Neural progenitor cell (in vitro differentiated cells): ENCODE results near the gene TMEM221. TPM values are rescaled to one million over a fixed set of nuclear protein-coding genes. Genes with fewer than 3 reads are reported as not detected.

Experiments used
- DNase-seq: peaks from one replicate; pipeline ENCODE4 v3.0.0-alpha.2; 2016; ENCODE audit warnings: low spot score
- H2AFZ ChIP-seq: fragments of 200-600 bp; sonication (generic); replicated peaks from 2 replicates; pipeline ENCODE4 v1.6.1; 2016; ENCODE audit warnings: antibody characterized with exemption
- H3F3A ChIP-seq: fragments of 200-600 bp; sonication (generic); 2 replicates; pipeline ENCODE4 v1.6.1; 2016; ENCODE audit warnings: antibody characterized with exemption, low read depth
- H3K27ac ChIP-seq: fragments of 200-600 bp; sonication (generic); 2 replicates; pipeline ENCODE4 v1.5.1; 2016; ENCODE audit warnings: mild to moderate bottlenecking
- H3K27me3 ChIP-seq: fragments of 200-600 bp; sonication (generic); 2 replicates; pipeline ENCODE4 v1.6.1; 2016; ENCODE audit warnings: mild to moderate bottlenecking, moderate library complexity
- H3K36me3 ChIP-seq: fragments of 200-600 bp; sonication (generic); 2 replicates; pipeline ENCODE4 v1.5.1; 2016
- H3K4me1 ChIP-seq: fragments of 200-600 bp; sonication (generic); 2 replicates; pipeline ENCODE4 v1.6.1; 2016; ENCODE audit warnings: mixed run types
- H3K4me2 ChIP-seq: fragments of 200-600 bp; sonication (generic); 2 replicates; pipeline ENCODE4 v1.6.1; 2016
- H3K4me3 ChIP-seq: fragments of 200-600 bp; sonication (generic); 2 replicates; pipeline ENCODE4 v1.5.1; 2016
- H3K79me2 ChIP-seq: fragments of 200-600 bp; sonication (generic); 2 replicates; pipeline ENCODE4 v1.6.1; 2016; ENCODE audit warnings: low read depth
- H3K9ac ChIP-seq: fragments of 200-600 bp; sonication (generic); 2 replicates; pipeline ENCODE4 v1.6.1; 2016
- H3K9me3 ChIP-seq: fragments of 200-600 bp; sonication (generic); 2 replicates; pipeline ENCODE4 v1.5.1; 2016; ENCODE audit warnings: low read depth
- H4K20me1 ChIP-seq: fragments of 200-600 bp; sonication (generic); 2 replicates; pipeline ENCODE4 v1.6.1; 2016; ENCODE audit warnings: low read depth
- H3K27ac Mint-ChIP-seq: 3 replicates; pipeline ENCODE4 v1.8.0; 2021; ENCODE audit warnings: mixed read lengths
- H3K27me3 Mint-ChIP-seq: 2 replicates; pipeline ENCODE4 v1.8.0; 2022; ENCODE audit warnings: low read depth, mild to moderate bottlenecking, inconsistent platforms, moderate library complexity, mixed read lengths; ENCODE audit not compliant: insufficient read depth
- H3K36me3 Mint-ChIP-seq: 3 replicates; pipeline ENCODE4 v1.8.0; 2021; ENCODE audit warnings: mixed read lengths
- H3K4me1 Mint-ChIP-seq: 3 replicates; pipeline ENCODE4 v1.8.0; 2021; ENCODE audit warnings: mixed read lengths
- H3K4me3 Mint-ChIP-seq: 3 replicates; pipeline ENCODE4 v1.8.0; 2021; ENCODE audit warnings: mild to moderate bottlenecking, moderate library complexity, mixed read lengths
- H3K9me3 Mint-ChIP-seq: 3 replicates; pipeline ENCODE4 v1.8.0; 2020; ENCODE audit warnings: mixed read lengths
- EZH2 ChIP-seq: fragments of 200-600 bp; sonication (generic); IDR thresholded peaks from 2 replicates; pipeline ENCODE4 v1.6.1; 2017; ENCODE audit warnings: antibody characterized with exemption, mild to moderate bottlenecking, moderate library complexity
- EZH2phosphoT487 ChIP-seq: fragments of 200-600 bp; sonication (generic); IDR thresholded peaks from 2 replicates; pipeline ENCODE4 v1.6.1; 2017; ENCODE audit warnings: antibody characterized with exemption
- total RNA-seq: library from RNA; depleted of rRNA; stranded (reverse); fragments of >200 nt; gene quantifications from 2 replicates; pipeline ENCODE4 v1.2.3, GENCODE V29; 2015; ENCODE audit warnings: low replicate concordance
- TF ChIP-seq, protein P1 (sequence below): fragments of 200-600 bp; sonication (generic); IDR thresholded peaks from 2 replicates; pipeline ENCODE4 v1.5.1; 2017; ENCODE audit warnings: antibody characterized with exemption, mild to moderate bottlenecking

TMEM221 gene
- total RNA-seq, 1 donor from 2014 or later = 0.17 TPM

DNA sequence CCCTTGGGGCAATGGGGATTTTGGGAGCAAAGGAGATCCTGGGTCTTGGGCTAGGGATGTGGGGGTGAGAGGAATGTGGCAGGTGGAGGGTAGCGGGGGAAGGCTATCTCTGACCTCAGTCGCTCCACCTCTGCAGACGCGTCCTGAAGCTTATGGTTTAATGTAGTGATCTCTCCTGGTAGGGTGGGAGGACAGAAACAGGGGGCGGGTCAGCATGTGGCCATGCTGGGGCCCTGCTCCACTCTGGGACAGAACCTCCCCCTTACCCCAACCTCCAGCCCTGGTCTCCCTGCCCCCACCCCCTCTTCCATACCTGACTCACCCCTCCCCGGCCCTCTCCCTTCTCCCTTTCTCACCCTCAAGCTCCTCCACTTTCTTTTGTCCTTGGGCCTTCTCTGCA lies 44.5 kb downstream of the TMEM221 start:
- Histone ChIP-seq H3K9ac (peak overlapping the region; percentile 43), H3K4me2 (peak overlapping the region; percentile 90), H3K27ac (peak overlapping the region; percentile 89), H3K79me2 (peaks cover 15% of the 10 kb centered on the region), H4K20me1 (peaks cover 7% of the 10 kb centered on the region), H3K4me1 (peaks cover 19% of the 10 kb centered on the region), H3K9me3 (no peaks in the 10 kb centered on the region), H3K36me3 (no peaks in the 10 kb centered on the region), H3K4me3 (peak overlapping the region; percentile 61), H2AFZ (no peak overlapping the region), H3F3A (peaks cover 43% of the 10 kb centered on the region), H3K27me3 (no peaks in the 10 kb centered on the region)
- DNase-seq = no peak
- H3K27ac Mint-ChIP-seq = no peak overlapping the region
- H3K36me3 Mint-ChIP-seq = no peaks in the 10 kb centered on the region
- H3K4me1 Mint-ChIP-seq = peaks cover 40% of the 10 kb centered on the region
- H3K27me3 Mint-ChIP-seq = peaks cover 3% of the 10 kb centered on the region
- H3K9me3 Mint-ChIP-seq = no peaks in the 10 kb centered on the region
- peak overlapping the region; percentile 86 for H3K4me3 Mint-ChIP-seq
- TF ChIP-seq EZH2 = no peak
- TF ChIP-seq, protein P1, sequence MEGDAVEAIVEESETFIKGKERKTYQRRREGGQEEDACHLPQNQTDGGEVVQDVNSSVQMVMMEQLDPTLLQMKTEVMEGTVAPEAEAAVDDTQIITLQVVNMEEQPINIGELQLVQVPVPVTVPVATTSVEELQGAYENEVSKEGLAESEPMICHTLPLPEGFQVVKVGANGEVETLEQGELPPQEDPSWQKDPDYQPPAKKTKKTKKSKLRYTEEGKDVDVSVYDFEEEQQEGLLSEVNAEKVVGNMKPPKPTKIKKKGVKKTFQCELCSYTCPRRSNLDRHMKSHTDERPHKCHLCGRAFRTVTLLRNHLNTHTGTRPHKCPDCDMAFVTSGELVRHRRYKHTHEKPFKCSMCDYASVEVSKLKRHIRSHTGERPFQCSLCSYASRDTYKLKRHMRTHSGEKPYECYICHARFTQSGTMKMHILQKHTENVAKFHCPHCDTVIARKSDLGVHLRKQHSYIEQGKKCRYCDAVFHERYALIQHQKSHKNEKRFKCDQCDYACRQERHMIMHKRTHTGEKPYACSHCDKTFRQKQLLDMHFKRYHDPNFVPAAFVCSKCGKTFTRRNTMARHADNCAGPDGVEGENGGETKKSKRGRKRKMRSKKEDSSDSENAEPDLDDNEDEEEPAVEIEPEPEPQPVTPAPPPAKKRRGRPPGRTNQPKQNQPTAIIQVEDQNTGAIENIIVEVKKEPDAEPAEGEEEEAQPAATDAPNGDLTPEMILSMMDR = no peak
- TF ChIP-seq EZH2phosphoT487 = no peak

DNA sequence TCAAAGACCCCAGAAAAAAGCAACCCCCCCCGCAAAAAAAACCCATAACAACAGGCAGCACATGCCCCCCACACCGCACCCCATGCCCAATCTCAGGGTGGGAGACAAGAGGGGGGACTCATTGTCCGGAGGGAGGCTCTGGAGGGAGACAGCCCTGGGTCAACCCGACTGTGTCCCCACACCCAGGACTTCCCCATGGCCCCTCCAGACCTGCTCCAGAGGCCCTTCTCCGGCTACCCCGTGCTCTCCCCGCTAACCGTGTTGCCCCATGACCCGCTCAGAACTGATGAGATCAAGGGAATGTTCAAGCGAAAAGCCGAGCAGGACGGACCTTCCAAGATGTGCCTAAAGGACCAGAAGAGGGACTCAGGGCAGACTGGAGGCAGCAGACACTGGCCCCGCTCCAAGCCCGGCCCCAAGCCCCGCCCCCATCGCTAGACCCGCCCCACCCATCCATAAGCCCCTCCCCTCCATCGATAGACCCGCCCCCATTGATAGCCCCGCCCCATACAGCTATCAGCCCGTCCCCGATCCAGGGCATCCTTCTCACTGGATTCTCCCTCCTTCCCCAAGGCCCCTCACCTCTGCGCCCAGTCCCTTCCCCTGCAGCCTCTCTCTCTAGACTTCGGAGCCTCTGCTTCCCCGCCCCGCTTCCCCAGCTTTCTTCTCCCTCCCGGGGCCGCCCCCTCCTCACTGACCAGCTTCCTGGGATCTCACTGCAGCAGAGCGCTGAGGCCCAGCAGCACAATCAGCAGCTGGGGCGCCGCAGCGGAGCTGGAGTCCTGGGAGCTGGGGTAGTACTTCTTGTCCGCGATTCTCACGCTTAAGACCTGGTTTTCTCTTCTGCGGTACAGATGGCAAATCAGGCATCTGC lies 45.2 kb downstream of the TMEM221 start:
- Histone ChIP-seq H3K36me3 (no peaks in the 10 kb centered on the region), H3K4me2 (peak overlapping the region; percentile 90), H3K27me3 (no peaks in the 10 kb centered on the region), H3K27ac (peak overlapping the region; percentile 89), H4K20me1 (peaks cover 7% of the 10 kb centered on the region), H3K4me1 (peaks cover 19% of the 10 kb centered on the region), H3K4me3 (peak overlapping the region; percentile 61), H3F3A (peaks cover 43% of the 10 kb centered on the region), H3K9me3 (no peaks in the 10 kb centered on the region), H3K9ac (peak overlapping the region; percentile 43), H2AFZ (no peak overlapping the region), H3K79me2 (peaks cover 15% of the 10 kb centered on the region)
- Mint-ChIP-seq H3K36me3 (no peaks in the 10 kb centered on the region), H3K27ac (no peak overlapping the region), H3K27me3 (peaks cover 3% of the 10 kb centered on the region), H3K9me3 (no peaks in the 10 kb centered on the region), H3K4me3 (peak overlapping the region; percentile 86), H3K4me1 (peaks cover 40% of the 10 kb centered on the region)
- TF ChIP-seq EZH2 = no peak
- TF ChIP-seq, protein P1 = no peak
- TF ChIP-seq EZH2phosphoT487 = no peak
- DNase-seq = peak; percentile 93

DNA sequence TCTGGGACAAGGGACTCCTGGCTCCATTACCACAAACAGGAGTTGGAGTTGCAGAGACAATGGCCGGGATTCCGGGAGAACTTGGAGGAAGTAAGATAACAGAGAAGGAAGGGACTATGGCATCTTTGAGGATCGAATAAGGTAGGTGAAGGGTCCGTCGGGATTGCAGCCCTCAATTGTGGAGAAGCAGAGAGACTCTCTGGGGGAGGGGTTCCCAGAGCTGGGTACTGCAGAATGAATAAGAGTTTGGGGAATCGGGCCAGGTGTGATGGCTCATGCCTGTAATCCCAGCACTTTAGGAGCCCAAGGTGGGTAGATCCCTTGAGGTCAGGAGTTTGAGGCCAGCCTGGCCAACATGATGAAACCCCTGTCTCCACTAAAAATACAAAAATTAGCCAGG lies 46.8 kb downstream of the TMEM221 start:
- Mint-ChIP-seq H3K27ac (no peak overlapping the region), H3K4me3 (no peak overlapping the region), H3K36me3 (no peaks in the 10 kb centered on the region), H3K9me3 (no peaks in the 10 kb centered on the region), H3K27me3 (peaks cover 3% of the 10 kb centered on the region), H3K4me1 (peaks cover 29% of the 10 kb centered on the region)
- H3K9ac ChIP-seq = no peak overlapping the region
- H3K79me2 ChIP-seq = peaks cover 15% of the 10 kb centered on the region
- H3K4me3 ChIP-seq = no peak overlapping the region
- peaks cover 7% of the 10 kb centered on the region for H4K20me1 ChIP-seq
- H3K27ac ChIP-seq = no peak overlapping the region
- H3K4me2 ChIP-seq = no peak overlapping the region
- peaks cover 14% of the 10 kb centered on the region for H3K4me1 ChIP-seq
- TF ChIP-seq EZH2phosphoT487 = no peak
- TF ChIP-seq, protein P1 = no peak
- TF ChIP-seq EZH2 = no peak
- no peaks in the 10 kb centered on the region for H3K36me3 ChIP-seq
- no peaks in the 10 kb centered on the region for H3K27me3 ChIP-seq
- H3F3A ChIP-seq = peaks cover 38% of the 10 kb centered on the region
- H2AFZ ChIP-seq = no peak overlapping the region
- no peaks in the 10 kb centered on the region for H3K9me3 ChIP-seq
- DNase-seq = no peak
